OCI-M1 (cell line): Measurements from ENCODE around the gene EFHB.
"Not testable (repeated sequence)": the region's sequence is repeated elsewhere in the genome, so short reads cannot be mapped to it uniquely, and the experiment has no call there.

ENCODE experiments used
- DNase-seq: peaks from one replicate; lab custom pipeline; 2025; lab: John Stamatoyannopoulos, UW

EFHB gene, protein sequence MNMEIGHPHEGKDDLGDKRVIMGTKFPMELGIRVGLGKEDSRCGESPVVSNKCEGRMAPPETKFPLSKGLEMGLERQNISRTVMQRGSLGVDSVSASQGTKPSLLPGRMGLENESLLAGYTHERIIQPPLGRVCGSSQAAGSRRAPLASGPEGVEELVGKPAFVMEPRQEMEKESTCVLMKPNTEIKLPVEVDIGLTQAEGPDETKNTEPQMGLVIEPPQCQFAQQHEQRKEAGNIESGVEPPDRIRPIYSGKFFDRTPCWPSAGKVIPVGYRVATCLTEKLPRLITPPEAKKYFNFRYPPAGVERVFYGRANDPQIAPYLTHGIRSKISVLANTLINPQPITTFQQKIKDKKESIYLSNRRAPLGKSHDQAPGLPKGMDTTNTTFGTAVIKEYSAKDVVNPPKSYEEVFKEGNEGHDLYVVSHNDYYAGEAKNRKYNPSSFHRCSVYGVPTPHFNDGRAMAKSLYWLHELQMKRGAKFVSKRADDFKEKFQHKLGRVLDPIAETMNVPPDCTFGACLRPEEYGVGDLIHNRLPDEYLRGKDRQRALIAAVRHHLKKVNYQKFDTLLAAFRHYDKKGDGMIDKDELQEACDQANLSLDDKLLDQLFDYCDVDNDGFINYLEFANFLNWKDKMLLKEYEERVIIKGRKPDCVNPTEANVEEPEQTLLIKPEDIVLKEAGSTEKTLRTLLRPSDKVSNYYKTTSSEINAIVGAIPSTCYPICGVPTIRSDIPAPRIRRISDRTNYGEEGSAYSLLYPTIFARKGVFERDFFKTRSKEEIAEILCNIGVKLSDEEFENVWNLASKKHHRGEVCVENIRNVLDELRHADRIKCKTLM

DNA sequence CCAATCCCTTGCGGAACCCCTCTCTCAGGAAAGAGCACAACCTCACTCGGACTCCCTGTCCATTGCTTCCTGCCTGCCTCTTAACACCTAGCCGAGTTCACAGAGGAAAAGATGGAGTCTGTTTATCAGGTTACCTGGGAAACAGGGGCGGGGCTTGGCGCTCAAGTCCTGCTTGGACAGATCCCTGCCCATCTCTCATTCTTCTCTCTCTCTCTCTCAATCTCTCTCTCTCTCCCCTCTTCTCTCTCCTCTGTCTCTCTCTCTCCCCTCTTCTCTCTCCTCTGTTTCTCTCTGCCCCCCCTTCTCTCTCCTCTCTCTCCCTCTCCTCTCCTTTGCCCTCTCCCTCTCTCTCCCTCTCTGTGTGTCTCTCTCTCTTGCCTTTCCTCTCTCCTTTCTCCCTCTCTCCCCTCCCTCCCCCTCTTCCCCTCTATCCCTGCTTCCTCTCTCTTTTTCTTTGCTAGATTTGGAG is at the start of gene EFHB:
TSS of gene EFHB (minus strand) at position 120 of the 469 bp plus-strand sequence. CDS start 199 bp downstream, outside the sequence.
- peak; percentile 26 for DNase-seq

DNA sequence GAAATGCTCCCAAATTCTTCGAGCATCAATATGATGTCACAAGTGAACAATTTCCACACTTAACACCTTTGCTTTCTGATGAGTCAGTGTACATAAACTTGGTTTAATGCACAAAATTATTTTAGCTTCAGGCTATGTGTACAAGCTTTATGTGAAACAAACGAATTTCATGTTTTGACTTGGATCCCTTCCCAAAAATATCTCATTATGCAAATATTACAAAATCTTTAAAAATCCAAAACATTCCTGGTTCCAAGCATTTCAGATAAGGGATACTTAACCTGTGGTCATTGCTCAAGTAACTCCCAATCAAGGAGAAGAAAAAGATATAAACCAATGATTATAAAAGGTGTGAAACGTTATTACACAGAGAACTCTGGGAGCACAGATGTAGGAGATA is 38.0 kb upstream of the EFHB start:
- no peak for DNase-seq

DNA sequence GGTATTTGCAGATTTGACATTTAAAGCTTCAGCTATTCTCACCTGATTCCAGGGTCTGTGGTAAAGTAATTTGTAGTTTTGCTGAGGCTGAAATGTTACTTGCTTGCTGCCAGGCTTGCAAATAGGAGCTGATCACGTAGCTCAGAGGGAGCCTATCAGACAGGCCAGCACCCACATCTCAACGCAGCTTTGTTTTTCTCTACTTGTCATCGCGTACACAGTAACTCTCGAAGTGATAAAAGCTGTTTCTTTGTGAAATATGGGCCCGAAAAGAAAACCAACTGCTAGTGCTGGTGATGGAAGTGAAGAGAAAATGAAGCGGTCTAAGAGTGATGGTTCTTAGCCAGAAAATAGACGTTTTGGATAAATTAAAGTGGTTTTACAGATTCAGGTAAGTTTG is 36.3 kb upstream of the EFHB start:
- DNase-seq, result no peak

DNA sequence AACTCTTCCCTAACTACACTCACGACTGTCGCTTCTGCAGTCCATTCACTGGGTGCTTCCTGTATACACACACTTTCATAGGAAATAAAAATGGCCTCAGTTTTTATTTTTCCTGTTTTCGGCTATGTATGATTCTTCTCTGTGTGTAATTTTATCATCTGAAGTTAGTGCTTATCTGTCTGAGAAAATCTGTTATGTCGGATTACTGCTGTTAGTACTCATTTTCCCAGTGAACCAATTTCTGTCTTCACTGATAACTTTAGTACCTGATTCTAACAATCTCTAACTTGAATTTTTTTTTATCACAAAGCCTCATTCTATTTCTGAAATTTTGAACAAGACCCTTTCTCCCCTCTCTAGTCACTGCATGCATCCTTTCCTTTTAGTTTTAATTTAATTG is 33.8 kb upstream of the EFHB start:
- DNase-seq, result peak; percentile 14

DNA sequence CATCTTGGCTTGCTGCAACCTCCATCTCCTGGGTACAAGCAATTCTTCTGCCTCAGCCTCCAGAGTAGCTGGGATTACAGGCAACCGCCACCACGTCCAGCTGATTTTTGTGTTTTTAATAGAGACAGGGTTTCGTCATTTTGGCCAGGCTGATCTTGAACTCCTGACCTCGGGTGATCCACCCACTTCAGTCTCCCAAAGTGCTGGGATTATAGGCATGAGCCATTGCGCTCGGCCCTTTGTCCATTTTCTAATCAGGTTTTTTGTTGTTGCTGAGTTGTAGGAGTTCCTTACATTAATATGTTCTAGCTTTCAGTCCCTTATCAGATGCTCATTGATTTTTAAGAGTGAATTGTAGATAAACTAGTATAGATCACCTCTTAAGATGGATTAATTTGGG is 33.2 kb upstream of the EFHB start:
- DNase-seq, result no peak

DNA sequence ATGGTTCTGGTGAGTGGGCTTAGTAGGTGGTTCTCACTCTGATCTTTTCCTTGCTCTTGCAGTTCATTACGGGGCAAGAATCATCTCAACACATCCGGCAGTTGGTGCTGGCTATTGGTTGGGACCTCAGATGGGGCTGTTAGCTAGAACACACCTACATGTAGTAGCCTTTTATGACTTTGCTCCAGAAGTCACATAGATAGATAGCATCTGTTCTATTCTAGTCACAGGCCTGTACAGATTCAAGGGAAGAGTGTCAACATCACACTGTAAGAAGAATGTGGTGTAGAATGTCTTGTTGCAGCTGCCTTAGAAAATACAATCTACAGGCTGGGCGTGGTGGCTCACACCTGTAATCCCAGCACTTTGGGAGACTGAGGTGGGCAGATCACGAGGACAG is 27.9 kb upstream of the EFHB start:
- no peak for DNase-seq

DNA sequence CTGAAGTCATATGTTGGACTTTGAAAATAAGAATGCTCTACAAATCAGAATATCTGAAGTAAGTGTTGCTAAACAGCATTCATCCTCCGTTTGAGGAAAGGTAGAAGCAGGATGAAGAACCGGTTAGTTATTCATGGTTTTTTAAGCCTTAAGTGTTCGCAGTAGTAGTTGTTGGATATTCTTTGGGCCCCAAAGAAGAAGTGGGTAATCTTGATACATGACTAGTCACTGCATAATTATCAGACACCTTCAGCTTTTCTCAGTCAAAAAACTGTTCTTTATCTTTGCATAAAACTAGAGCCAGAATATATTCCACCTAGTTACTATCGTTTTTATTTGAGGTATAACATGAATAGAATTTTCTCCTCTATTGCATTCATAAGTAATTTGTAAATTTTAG is 26.7 kb upstream of the EFHB start:
- DNase-seq, result peak; percentile 32

DNA sequence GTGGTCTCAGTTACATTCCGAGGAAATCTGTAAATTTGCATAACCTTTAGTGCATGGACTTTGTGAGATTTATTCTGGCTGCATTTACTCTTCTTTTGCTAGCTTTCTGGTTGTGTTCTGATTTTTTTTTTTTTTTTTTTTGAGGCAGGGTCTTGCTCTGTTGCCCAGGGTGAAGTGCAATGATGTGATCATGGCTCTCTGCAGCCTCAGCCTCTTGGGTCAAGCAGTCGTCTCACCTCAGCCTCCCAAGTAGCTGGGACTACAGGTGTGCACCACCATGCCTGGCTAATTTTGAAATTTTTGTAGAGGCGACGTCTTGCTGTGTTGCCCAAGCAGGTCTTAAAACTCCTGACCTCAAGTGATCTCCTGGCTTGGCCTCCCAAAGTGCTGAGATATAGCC is 25.5 kb upstream of the EFHB start:
- no peak for DNase-seq

DNA sequence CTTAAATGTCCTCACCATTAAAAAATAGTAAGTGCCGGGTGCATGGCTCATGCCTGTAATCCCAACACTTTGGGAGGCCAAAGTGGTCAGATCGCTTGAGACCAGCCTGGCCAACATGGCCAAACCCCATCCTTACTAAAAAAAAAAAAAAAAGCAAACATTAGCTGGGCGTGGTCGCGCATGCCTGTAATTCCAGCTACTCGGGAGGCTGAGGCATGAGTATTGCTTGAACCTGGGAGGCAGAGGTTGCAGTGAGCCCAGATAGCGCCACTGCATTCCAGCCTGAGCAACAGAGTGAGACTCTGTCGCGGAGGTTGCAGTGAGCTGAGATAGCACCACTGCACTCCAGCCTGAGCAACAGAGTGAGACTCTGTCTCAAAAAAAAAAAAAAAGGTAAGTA is 23.3 kb upstream of the EFHB start:
- DNase-seq, result not testable (repeated sequence)

DNA sequence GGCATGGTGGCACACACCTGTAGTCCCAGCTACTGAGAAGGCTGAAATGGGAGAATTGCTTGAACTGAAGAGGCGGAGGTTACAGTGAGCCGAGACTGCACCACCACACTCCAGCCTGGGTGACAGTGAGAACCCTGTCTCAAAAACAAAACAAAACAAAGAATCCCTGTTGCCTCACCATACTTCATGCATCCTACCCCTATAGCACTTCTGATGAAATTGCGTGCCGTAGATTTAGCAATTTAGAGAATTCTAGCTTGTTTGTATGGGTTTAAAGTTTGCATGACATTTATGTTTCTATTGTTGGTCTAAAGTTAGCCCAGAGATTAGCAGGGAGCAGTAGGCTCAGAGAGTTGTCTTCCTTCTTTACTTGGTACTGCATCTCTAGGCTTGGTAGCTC is 20.7 kb upstream of the EFHB start:
- DNase-seq, result no peak

DNA sequence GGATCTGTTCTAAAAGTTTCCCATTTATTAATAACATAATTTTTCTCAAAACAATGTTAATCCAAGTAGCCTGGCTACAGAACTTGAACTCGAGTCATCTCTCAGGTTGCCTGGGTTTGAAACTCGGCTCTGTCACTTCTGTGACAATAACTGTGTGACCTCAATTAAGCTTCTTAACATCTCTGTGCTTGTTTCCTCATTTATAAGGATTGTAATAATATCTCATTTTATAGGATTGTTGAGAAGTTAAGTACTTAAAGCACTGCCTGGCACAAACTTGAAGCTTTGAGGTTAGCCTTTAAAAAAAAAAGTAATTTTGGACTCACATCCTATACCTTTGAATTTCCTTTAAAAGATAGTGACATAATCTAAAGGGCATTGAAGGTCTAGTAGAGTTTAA is 16.3 kb upstream of the EFHB start:
- no peak for DNase-seq

DNA sequence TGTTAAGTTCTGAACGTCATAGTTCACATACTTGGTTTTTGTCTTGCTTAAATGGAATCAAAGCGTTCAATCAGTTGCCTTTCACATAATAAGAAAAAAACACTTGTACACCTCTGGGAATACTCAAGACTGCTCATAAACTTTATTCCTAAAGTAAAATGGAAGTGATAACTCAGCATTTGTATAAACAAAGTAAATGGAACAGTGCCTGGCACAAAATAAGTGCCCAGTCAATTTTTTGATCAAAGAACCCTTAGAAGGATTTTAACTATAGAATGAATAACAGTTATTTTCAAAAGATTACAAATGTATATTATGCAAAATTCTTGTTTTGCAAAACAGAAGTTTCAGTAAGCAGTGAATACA is 14.2 kb upstream of the EFHB start:
- DNase-seq, result no peak

DNA sequence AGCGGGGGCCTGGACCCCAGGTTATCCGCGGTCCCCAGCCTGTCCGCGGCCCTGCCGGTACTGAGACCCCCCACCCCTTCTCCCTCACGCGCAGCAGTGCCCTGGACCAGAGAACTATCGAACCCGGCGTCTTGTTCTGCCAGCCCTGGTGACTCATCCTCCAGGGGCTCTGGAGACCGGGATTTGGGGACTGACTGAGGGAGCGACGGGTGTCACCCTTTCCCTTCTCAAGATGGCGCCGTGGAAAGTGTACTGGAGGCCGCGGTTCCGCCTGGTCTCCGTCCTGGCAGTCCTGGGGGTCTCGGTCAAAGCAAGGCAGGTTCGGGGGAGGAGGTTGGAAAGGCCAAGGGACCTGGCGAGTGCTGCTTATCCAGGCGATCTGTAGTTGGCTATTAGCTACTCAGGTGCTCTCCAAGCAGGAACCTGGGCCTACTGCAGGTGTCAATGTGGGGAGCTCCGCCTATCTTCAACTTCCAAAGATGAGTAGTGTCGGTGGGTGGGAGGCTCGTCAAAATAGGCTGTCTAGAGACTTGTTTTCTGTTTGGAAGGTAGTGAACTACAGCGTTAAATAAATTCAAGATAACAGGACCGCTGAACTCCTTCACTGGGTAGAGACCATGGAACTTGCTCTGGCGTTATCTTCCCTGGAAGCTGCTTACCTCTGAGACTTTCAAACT is 13.7 kb upstream of the EFHB start:
- DNase-seq, result peak; percentile 78

DNA sequence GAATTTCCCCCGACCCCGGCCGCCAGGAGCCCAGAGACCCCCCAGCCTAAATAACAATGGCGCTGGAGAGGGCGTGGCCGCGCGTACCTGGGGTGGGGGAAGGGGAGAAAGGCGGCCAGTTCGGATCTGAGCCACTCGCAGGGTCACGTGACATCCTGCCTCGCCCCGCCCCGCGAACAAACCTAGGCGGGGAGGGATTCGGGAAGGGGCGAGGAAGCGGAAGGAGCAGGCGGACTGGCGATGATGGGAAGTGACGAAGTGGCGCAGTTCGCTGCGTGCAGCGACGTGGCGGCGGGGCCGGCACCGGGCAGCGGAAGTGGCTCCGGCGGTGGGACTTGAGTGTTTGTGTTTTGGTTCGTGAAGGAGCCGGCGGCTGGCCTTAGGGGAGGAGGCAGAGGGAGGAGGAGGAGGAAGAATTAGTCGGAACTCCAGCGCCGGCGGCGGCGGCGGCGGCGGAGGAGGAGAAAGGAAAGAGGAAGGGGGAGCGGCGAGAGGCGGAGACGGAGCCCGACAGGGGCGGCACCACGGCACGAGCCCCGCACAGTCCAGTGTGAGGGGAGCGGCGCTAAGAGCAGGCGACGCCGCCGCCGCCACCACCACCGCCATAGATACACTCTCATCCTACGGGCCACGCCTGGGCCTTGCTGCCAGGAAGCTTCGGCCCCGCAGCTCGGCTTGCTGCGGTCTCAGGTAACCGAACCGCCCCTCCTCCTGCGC is 13.0 kb upstream of the EFHB start, which contains the start of gene RAB5A:
TSS of gene RAB5A (plus strand) at position 266 of the 717 bp plus-strand sequence. CDS start 3,802 bp downstream, outside the sequence.
- DNase-seq, result peak; percentile 99

DNA sequence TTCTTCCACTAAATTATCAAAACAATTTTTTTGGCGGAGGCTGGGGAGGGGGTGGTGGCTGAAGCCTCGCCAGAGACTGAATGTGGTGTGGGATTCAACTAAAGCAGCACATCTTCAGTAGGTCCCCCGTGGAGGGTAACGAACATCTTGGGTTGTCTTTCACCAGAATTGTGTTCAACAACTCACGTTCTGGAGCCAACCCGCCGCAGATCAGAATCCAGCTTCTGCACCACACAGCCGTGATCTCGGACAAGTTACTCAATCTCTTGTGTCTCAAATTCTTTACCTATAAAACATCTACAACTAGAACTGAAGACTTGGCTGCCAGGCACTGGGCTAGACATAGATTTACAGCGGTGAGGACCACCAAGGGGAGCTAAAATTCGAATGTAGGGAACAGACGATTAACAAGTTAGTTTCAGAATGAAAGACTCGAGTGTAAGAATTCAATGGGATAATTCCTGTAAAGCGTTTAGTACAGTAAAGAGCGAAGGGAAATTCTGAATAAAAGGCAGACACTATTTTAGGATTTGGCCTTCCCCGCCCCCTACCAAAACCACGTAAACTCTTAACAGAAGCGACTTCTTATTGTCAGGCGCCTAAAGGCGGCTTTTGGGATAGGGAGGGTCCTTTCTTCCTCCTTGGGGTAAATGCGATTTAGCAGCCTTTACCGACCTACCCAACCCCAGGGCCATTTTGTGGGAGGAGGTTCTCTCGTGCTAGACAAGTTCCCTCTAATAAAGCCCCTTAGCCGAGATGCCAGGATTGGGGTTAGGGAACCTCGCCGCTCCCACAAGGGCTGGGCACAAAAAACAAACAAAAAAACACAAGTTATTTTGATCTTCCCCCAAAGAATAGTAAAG is 12.2 kb upstream of the EFHB start:
- peak; percentile 74 for DNase-seq

DNA sequence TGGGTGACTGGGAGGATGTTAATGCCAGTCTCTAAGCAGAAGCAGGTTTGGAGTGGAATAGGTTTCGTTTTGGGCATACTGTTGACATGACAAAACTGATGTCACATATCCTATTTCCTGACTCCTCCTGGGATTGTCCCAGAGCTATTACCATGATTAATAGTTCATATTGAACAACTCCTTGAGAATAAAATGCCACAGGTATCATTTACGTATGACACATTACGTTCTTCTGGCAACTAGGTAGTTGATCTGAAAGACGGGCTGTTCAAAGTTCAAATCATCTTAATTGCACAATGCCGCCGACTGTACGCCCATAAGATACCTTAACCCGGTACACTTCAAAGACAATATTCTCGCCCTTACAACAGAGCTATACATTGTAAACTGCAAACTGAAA is 11.5 kb upstream of the EFHB start:
- no peak for DNase-seq

DNA sequence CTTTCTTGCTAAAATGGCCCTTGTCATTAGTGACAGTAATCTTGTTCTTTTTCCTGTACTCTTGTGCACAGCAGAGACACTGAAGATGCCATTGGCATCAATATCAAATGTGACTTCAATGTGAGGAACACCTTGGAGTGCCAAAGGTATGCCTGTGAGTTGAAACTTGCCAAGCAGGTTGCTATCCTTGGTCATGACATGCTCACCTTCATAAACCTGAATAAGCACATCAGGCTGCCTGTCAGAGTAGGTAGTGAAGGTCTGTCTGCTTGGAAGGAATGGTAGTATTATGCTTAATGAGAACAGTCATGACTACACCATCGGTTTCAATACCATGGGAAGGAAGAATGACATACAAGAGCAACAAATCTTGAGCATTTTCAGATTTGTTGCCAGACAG is 6.6 kb upstream of the EFHB start:
- no peak for DNase-seq

DNA sequence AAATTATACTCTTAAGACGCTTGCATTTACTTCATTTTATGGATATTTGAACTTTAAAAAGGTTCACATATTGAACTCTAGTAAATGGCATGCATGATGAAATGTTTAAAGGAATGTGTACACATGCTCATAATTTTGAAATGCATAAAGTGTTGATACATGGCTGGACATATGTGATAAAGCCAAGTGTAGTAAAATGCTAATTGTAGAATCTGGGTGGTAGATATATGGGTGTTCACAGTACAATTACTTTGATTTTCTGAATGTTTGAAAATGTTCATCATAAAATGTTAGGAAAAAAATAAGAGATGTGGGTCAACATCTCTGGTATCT is 4.2 kb upstream of the EFHB start:
- DNase-seq, result no peak

DNA sequence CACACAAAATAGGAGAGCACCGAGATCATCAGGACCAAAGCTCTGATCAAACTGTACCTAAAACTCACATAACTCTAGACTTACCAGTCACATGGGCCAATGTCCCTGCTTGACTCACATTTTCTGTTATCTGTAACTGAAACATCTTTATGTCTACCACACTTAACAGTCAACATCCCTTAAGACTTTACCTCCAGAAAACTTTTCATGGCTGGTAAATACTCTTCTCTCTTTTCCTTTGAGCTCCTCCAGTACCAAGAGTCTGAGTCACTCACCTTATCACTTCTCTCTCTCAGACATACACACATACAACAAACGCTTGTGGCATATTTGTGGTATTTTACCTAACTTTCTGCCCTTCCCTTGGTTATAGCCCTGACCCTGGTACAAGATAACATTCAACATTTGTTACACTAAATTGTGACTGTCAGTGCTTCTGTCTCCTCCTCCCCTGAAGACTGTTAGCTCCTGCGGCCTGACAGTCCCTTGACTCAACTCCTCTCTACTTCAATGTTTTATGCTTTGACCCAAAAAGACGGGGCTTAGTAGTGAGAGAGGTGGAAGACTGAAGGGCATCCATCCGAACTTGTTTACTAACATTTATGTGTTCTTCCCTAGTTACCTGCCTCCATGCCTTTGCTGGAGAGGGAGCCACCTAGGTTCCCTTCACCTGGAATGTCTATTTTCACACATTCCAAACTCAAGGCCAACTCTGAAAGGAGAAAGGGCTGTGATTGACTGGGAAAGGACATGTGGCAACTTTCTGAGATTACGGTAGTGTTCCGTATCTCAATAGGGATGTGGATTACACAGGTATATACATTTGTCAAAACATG is 3.7 kb upstream of the EFHB start:
- DNase-seq, result peak; percentile 79

DNA sequence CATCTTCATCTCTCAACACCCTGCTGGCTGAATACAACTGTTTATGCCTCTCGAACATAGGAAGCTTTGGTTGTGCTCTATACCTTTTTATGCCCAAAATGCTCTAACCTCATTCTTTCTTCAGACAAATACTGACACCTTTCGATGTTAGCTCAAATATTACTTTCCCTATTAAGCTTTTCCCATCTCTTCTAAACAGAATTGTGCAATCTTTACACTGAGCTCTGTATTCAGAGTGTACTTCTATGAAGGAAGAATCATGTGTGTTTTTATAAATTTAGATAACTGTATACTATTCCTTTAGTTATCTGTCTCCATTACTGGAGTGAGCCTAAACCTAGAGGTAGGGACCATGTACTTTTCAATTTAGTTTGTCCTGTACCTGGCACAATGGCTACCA is 1.6 kb downstream of the EFHB start:
- no peak for DNase-seq
